NCI-H526 treated with DMSO at 0.1 percent for 48 hours (cell line): Measurements from ENCODE around the gene TSGA10IP.
A peak's percentile ranks its signal among the peaks of the same experiment; 100 is the strongest.

ENCODE experiments used
- DNase-seq: peaks from one replicate; lab custom pipeline; 2025; lab: John Stamatoyannopoulos, UW

TSGA10IP gene

GRCh38 chr11:65918211-65919140, 26.8 kb upstream of the TSGA10IP start, which contains the start of gene C11orf68:
Gene C11orf68, minus strand, starts transcription at chr11:65919062. Its CDS starts 31 bp downstream, at chr11:65919031.
- DNase-seq = no peak

GRCh38 chr11:65919141-65919572, 26.1 kb upstream of the TSGA10IP start, which contains the start of gene DRAP1:
Gene DRAP1, plus strand, starts transcription at chr11:65919426. Its CDS starts 76 bp downstream, at chr11:65919502.
- DNase-seq = peak; percentile 98

DNA sequence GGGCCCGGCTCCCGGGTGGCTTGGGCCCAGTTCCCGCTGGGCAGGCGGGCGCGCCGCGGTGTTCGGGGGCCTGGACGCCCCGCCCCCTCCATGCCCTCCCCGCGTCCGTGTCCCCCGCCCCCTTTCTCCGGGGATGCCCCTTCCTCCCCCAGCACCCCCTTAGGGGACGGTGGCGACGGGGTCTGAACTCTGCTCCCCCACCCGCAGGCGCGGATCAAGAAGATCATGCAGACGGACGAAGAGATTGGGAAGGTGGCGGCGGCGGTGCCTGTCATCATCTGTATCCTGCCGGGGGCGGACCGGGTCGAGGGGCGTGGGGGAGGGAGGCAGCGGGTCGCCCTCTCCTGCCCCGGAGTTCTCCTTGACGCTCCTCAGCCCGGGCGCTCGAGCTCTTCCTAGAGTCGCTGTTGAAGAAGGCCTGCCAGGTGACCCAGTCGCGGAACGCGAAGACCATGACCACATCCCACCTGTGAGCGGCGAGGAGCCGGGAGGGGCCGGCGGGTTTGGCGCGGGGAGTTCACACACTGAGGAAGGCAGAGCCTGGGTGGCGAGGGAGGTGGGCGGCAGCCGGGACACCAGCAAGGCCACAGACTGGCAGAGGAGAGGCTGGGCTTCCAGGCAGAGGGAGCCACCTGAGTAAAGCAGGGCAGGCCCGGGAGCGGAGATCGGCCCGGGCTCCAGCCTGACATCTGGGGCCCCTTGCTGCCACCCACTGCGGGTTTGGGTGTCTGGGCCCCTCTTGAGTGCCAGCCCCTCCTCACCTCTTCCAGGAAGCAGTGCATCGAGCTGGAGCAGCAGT, 25.5 kb upstream of the TSGA10IP start:
- DNase-seq = no peak

- DNase-seq = no peak
These were observed 24.9 kb upstream of the TSGA10IP start for GRCh38 chr11:65920372-65920802.

GRCh38 chr11:65921033-65921555, 24.2 kb upstream of the TSGA10IP start:
- DNase-seq = no peak

DNA sequence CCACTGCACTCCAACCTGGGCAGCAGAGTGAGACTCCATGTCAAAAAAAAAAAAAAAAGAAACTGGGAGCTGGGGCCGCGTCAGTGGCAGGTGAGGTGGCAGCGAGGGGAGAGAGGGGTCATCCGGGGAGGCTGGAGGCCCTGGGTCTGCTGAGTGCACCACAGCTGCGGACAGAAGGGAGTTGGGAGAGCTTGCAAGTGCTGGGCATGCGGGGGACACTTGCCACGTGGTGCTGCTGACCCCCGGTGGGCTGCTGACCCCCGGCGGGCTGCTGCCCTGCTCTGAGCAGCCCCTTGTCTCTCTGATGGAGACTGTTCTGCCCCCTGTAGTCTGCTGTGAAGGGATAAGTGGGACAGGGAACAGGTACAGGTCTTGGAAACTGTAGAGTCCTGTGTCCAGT, 23.4 kb upstream of the TSGA10IP start:
- DNase-seq = no peak

GRCh38 chr11:65922565-65922964, 22.7 kb upstream of the TSGA10IP start:
- no peak for DNase-seq

- DNase-seq = no peak
These were observed 19.9 kb upstream of the TSGA10IP start for GRCh38 chr11:65925397-65925796.

DNA sequence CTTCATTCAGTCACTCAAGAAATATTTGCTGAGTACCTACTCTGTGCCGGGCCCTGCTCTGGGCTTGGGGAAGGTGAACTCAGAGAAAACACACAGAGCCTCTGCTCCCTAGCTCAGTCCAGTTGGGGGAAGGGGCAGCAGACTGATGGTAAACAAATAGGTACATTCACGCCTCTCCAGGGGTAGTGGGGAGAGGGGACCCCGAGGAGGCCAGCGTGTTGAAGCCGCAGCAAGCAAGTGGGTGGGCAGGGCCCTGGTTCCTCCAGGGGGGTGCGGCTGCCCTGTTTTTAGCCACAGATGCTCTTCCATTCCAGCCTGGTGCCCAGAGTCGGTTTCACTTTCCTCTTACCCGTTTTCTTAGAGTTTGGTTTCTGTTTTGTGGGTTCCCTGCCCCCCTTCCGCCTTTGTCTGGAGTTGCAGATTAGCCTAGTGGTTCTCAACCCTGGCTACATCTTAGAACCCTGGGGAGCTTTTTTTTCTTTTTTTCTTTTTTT, 17.3 kb upstream of the TSGA10IP start:
- DNase-seq = no peak

DNA sequence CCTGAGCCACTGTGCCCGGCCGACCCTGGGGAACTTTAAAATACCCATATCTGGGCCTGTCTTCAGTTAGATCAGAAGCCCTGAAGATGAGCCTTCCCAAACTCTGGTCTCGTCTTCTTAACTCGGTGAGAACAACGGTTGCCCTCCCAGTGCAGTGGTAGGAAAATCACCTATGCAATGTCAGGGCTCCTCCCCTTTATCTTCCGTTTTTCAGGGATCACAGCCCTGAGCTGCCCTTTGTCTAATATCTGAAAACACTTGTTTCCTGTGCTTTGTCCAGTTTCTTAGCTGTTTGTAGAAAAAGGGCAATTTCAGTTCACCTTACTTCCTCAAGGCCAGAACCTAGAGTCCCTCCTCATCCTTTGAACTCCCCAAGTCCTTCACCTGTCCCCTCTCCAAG, 16.6 kb upstream of the TSGA10IP start:
- no peak for DNase-seq

- no peak for DNase-seq
These were observed 13.3 kb upstream of the TSGA10IP start for GRCh38 chr11:65931773-65932557.

DNA sequence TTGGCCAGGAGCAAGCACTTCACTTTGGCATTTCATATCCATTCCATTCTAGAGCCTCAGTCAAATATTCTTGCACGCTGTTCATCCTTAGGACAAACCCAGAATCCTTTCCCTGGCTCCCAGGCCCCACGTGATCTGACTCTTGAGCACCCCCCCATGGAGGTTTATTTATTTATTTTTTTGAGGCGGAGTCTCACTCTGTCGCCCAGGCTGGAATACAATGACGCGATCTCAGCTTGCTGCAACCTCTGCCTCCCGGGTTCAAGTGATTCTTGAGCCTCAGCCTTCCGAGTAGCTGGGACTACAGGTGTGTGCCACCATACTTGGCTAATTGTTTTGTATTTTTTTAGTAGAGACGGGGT, 12.7 kb upstream of the TSGA10IP start:
- no peak for DNase-seq

GRCh38 chr11:65934014-65934413, 11.3 kb upstream of the TSGA10IP start:
- DNase-seq = no peak

DNA sequence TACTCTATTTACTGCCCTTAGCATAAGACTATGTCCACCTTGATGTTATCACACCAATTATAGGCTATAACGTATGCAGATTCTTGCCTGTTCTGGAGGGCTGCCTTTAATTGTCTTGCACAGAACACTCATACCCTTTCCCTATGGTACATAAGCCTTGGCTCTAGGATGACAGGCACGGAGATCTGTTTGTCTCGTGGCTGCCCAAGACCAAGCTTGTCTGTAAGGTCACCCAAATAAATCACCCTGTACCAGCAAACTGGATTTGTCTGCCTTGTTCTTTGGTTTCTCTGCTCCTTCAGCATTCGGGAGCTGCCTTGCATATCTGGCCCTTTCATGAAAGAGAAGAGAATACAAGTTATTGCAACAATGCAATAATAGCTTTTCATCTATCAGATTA, 7.5 kb upstream of the TSGA10IP start:
- no peak for DNase-seq

DNA sequence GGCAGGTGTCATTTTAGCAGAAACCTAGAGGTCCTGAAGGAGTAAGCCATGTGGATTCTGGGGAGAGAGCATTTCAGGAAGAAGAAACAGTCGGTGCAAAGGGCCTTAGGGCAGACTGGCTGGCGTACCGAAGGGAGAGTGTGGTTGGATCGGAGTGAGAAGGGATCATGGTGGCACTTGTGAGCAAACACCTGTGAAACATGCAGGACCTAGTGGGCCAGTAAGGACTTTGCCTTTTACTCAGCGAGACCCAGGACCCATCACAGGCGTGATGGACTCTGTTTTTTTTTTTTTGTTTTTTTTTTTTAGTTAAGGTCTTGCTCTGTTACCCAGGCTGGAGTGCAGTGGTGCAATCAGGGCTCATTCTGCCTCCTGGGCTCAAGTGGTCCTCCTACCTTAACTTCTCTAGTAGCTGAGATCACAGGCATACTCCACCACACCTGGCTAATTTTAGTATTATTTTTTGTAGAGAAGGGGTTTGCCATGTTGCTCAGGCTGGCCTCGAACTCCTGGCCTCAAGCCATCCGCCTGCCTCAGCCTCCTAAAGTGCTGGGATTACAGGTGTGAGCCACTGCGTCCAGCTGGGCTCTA, 3.5 kb upstream of the TSGA10IP start:
- DNase-seq = no peak

DNA sequence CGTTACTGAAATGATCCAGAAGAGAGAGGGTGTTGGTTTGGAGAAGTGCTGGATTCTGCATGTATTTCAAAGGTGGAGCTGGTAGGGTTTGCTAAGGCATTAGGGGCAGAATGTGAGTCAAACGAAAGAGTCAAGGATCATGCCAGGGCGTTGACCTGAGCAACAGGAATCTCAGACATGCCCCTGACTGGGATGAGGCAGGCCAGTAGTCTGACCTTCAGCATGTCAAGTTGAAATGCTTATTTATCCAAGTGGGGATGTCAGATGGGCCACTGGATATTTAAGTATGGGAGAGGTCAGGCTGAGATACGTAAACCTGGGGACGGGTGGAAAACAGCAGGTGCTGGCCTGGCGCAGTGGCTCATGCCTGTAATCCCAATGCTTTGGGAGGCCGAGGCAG, 2.7 kb upstream of the TSGA10IP start:
- no peak for DNase-seq

- no peak for DNase-seq
These were observed 1.1 kb upstream of the TSGA10IP start for GRCh38 chr11:65944191-65944590.

- DNase-seq = no peak
These were observed 513 bp upstream of the TSGA10IP start for GRCh38 chr11:65944767-65945166.

GRCh38 chr11:65945941-65946558, 770 bp downstream of the TSGA10IP start:
- DNase-seq = no peak

DNA sequence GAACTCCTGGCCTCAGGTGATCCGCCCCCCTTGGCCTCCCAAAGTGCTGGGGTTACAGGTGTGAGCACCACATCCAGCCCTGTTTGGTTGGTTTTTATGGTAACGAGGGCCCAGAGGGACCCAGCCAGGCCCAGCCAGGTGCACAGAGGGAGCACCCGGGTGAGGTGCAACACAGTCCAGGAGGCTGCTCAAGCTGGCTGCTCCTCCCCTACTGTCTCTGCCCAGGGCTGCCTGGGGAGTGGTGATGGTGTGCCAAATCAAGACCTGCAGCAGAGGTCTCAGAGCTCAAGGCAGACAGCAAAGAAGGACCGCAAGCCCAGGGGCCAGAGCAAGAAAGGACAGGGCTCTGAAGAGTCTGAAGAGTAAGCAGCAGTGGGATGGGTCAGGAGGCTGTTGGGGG, 1.4 kb downstream of the TSGA10IP start:
- DNase-seq = no peak

GRCh38 chr11:65947133-65947532, 1.9 kb downstream of the TSGA10IP start:
- DNase-seq = no peak
